GM23248 (cell line): ENCODE results near the gene ODAD2. TPM values are rescaled to one million over a fixed set of nuclear protein-coding genes. Genes with fewer than 3 reads are reported as not detected.
A peak's percentile ranks its signal among the peaks of the same experiment; 100 is the strongest.
"Not testable (repeated sequence)": the region's sequence is repeated elsewhere in the genome, so short reads cannot be mapped to it uniquely, and the experiment has no call there.

Source experiments
- DNase-seq: peaks from one replicate; pipeline ENCODE4 v3.0.0-alpha.2; 2015
- H2AFZ ChIP-seq: fragments of 200-600 bp; sonication (generic); 2 replicates; pipeline ENCODE4 v1.6.1; 2016; ENCODE audit warnings: antibody characterized with exemption
- H3F3A ChIP-seq: fragments of 200-600 bp; sonication (generic); 2 replicates; pipeline ENCODE4 v1.6.1; 2016; ENCODE audit warnings: mild to moderate bottlenecking, antibody characterized with exemption, mixed run types; ENCODE audit not compliant: insufficient read depth
- H3K27ac ChIP-seq: fragments of 200-600 bp; sonication (generic); 2 replicates; pipeline ENCODE4 v1.5.1; 2016; ENCODE audit warnings: mild to moderate bottlenecking
- H3K27me3 ChIP-seq: fragments of 200-600 bp; sonication (generic); replicated peaks from 2 replicates; pipeline ENCODE4 v1.6.1; 2016; ENCODE audit warnings: mild to moderate bottlenecking; ENCODE audit not compliant: insufficient read depth
- H3K36me3 ChIP-seq: fragments of 200-600 bp; sonication (generic); 2 replicates; pipeline ENCODE4 v1.6.1; 2016; ENCODE audit warnings: low read depth, mild to moderate bottlenecking
- H3K4me1 ChIP-seq: fragments of 200-600 bp; sonication (generic); 2 replicates; pipeline ENCODE4 v1.6.1; 2016; ENCODE audit warnings: mild to moderate bottlenecking; ENCODE audit not compliant: insufficient read depth
- H3K4me2 ChIP-seq: fragments of 200-600 bp; sonication (generic); one replicate; pipeline ENCODE4 v1.6.1; 2016; ENCODE audit warnings: mild to moderate bottlenecking; ENCODE audit not compliant: unreplicated experiment
- H3K4me3 ChIP-seq: fragments of 200-600 bp; sonication (generic); 2 replicates; pipeline ENCODE4 v1.5.1; 2016; ENCODE audit warnings: mild to moderate bottlenecking
- H3K79me2 ChIP-seq: fragments of 200-600 bp; sonication (generic); 2 replicates; pipeline ENCODE4 v1.6.1; 2016; ENCODE audit warnings: mild to moderate bottlenecking; ENCODE audit not compliant: insufficient read depth
- H3K9ac ChIP-seq: fragments of 200-600 bp; sonication (generic); 2 replicates; pipeline ENCODE4 v1.6.1; 2016; ENCODE audit warnings: mild to moderate bottlenecking
- H3K9me2 ChIP-seq: fragments of 200-600 bp; sonication (generic); 2 replicates; pipeline ENCODE4 v1.6.1; 2016; ENCODE audit warnings: mixed run types, mild to moderate bottlenecking, moderate library complexity; ENCODE audit not compliant: insufficient read depth
- H3K9me3 ChIP-seq: fragments of 200-600 bp; sonication (generic); one replicate; pipeline ENCODE4 v1.6.1; 2017; ENCODE audit warnings: low read depth
- H4K20me1 ChIP-seq: fragments of 200-600 bp; sonication (generic); 2 replicates; pipeline ENCODE4 v1.6.0; 2016; ENCODE audit not compliant: insufficient read depth
- EZH2 ChIP-seq: fragments of 200-600 bp; sonication (generic); IDR thresholded peaks from 2 replicates; pipeline ENCODE4 v1.6.1; 2018; ENCODE audit warnings: antibody characterized with exemption, mild to moderate bottlenecking; ENCODE audit not compliant: insufficient read depth, poor library complexity, severe bottlenecking
- EZH2phosphoT487 ChIP-seq: fragments of 200-600 bp; sonication (generic); IDR thresholded peaks from 2 replicates; pipeline ENCODE4 v1.6.1; 2018; ENCODE audit warnings: antibody characterized with exemption, moderate library complexity, mild to moderate bottlenecking, low read depth; ENCODE audit not compliant: insufficient read depth
- WGBS, 2 experiments: methylation state at CpG; one replicate each; pipeline ENCODE4 v1.1.6; 2015 to 2017; ENCODE audit warnings: low lambda C conversion rate in 2 of 2, low coverage in 1 of 2; ENCODE audit errors: missing lambda C conversion rate in 2 of 2; 5-methylcytosine and 5-hydroxymethylcytosine counted together
- in situ Hi-C: fragments of 300-500 bp; cut with MboI; formaldehyde crosslinking; loops from 2 replicates; pipeline ENCODE4 v1.15.0; 2020
- polyA plus RNA-seq: library from polyadenylated mRNA; unstranded; fragments of >200 nt; fragmentation: Nextera tagmentation; extraction: Ambion mirVana; gene quantifications from 2 replicates; pipeline ENCODE4 v1.2.1, GENCODE V29; 2016
- total RNA-seq: library from RNA; depleted of rRNA; stranded (reverse); fragments of >200 nt; shearing (Covaris generic); gene quantifications from 2 replicates; pipeline ENCODE4 v1.2.3, GENCODE V29; 2014

ODAD2 gene
- total and polyA plus RNA-seq, 2 experiments from 2014 or later = 1.5 to 1.7 TPM

GRCh38 chr10:27959093-27959715 lies 39.7 kb downstream of the ODAD2 start:
- no peak overlapping the region for H3K4me2 ChIP-seq
- no peak for DNase-seq
- H3K9ac ChIP-seq = no peak overlapping the region
- TF ChIP-seq EZH2 = no peak
- TF ChIP-seq EZH2phosphoT487 = no peak
- no peak overlapping the region for H3K4me3 ChIP-seq
- in situ Hi-C loops = no loop called here
- H3F3A ChIP-seq = no peaks in the 10 kb centered on the region
- H3K79me2 ChIP-seq = no peaks in the 10 kb centered on the region
- 74 to 79% methylated on average over 5 to 6 of the region's 6 CpGs for WGBS, 2 experiments
- no peaks in the 10 kb centered on the region for H3K4me1 ChIP-seq
- H3K36me3 ChIP-seq = no peaks in the 10 kb centered on the region
- H3K9me3 ChIP-seq = no peaks in the 10 kb centered on the region
- no peak overlapping the region for H3K27ac ChIP-seq
- H3K9me2 ChIP-seq = no peaks in the 10 kb centered on the region
- no peaks in the 10 kb centered on the region for H3K27me3 ChIP-seq
- H2AFZ ChIP-seq = no peak overlapping the region
- no peaks in the 10 kb centered on the region for H4K20me1 ChIP-seq

GRCh38 chr10:27958383-27958782 lies 40.5 kb downstream of the ODAD2 start:
- H3K27me3 ChIP-seq, H3K36me3 ChIP-seq, H3K4me3 ChIP-seq, H3K79me2 ChIP-seq, H3F3A ChIP-seq, H3K9ac ChIP-seq, H3K9me3 ChIP-seq, H3K4me1 ChIP-seq, H3K9me2 ChIP-seq, H2AFZ ChIP-seq, H3K27ac ChIP-seq, DNase-seq, in situ Hi-C loops, H4K20me1 ChIP-seq, H3K4me2 ChIP-seq: not testable (repeated sequence)
- 49 to 56% methylated on average over 3 of the region's 3 CpGs for WGBS, 2 experiments

DNA sequence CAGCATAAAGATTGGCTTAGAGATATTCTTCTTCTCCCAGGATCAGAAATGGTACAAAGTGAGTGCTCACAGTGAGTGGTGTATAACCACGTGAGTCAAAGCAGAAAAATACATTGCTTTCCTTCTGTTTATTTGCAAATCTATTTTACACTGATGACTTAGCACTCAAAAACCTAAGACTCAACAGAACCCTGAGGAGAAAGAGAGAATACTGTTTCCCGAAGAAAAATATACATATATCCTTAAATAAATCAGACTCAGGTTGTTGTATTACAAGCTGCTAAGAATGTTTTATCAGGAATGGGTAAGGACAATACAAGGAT lies 48.7 kb downstream of the ODAD2 start:
- Histone ChIP-seq H3K79me2 (no peaks in the 10 kb centered on the region), H3K4me2 (no peak overlapping the region), H3K9me2 (no peaks in the 10 kb centered on the region), H3F3A (0 out of 2 replicates have a peak, but pooled peaks cover 7% of the 10 kb centered on the region), H3K4me1 (peaks cover 7% of the 10 kb centered on the region; the same call in 1 of the 2 replicates), H3K27me3 (no peaks in the 10 kb centered on the region), H3K36me3 (no peaks in the 10 kb centered on the region), H2AFZ (no peak overlapping the region), H3K27ac (no peak overlapping the region), H4K20me1 (no peaks in the 10 kb centered on the region), H3K4me3 (no peak overlapping the region), H3K9me3 (no peaks in the 10 kb centered on the region), H3K9ac (no peak overlapping the region)
- WGBS, 2 experiments = 56 to 59% methylated on average over 2 of the region's 2 CpGs
- TF ChIP-seq EZH2phosphoT487 = no peak
- no peak for TF ChIP-seq EZH2
- no peak for DNase-seq
- in situ Hi-C loops = no loop called here

DNA sequence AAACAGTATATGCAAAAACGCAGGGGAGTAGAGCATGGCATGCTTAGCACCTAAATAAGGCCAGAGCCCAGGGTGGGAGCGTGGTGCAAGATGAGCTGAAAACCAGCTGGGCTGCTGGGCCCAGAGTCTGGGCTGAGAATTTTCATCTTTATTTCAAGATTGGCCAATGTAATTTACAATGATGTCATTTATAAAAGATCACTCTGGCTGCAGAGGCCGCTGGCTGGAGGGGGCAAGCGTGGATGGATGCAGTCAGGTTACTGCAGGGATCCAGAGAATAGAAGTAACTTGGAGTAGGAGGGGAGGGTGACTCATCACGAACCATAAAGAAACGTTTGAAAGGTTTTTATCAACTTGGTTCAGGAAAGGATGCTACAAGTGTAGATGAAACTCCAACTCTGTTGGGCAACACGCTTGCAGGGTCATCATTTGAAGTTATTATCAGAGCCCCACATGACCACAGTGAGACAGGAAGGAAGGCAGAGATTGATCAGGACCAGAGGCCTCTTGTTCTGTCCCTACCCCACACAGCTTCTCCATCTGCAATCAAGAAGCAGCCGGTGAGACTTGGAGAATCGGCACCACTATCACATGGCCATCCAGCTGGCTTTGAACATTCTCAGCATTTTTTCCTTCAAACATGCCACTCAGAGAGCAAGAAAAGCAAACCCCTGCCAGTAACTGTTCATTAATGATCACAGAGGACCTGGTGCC lies 49.2 kb downstream of the ODAD2 start:
- no peak overlapping the region for H2AFZ ChIP-seq
- no peak overlapping the region for H3K4me2 ChIP-seq
- 0 out of 2 replicates have a peak, but pooled peaks cover 7% of the 10 kb centered on the region for H3F3A ChIP-seq
- no peaks in the 10 kb centered on the region for H3K36me3 ChIP-seq
- no peaks in the 10 kb centered on the region for H3K79me2 ChIP-seq
- H3K4me1 ChIP-seq = peaks cover 7% of the 10 kb centered on the region; the same call in 1 of the 2 replicates
- H3K4me3 ChIP-seq = no peak overlapping the region
- no peak for TF ChIP-seq EZH2phosphoT487
- TF ChIP-seq EZH2 = no peak
- H4K20me1 ChIP-seq = no peaks in the 10 kb centered on the region
- H3K9me3 ChIP-seq = no peaks in the 10 kb centered on the region
- H3K27me3 ChIP-seq = no peaks in the 10 kb centered on the region
- no peaks in the 10 kb centered on the region for H3K9me2 ChIP-seq
- no peak overlapping the region for H3K27ac ChIP-seq
- 51 to 55% methylated on average over 9 of the region's 9 CpGs for WGBS, 2 experiments
- no peak overlapping the region for H3K9ac ChIP-seq
- DNase-seq = peak; percentile 4
- in situ Hi-C loops = no loop called here
